ENCODE data around the gene HES3.

Gene HES3

GRCh38 chr1:6278263-6278662 lies 34.3 kb downstream of the HES3 start:
- no peak overlapping the region for H3K4me3 ChIP-seq (ENCODE audit: control insufficient read depth, low read depth, low read length)
- TF ChIP-seq CTCF (IDR thresholded peaks at IDR 0.05; ENCODE audit: control insufficient read depth, insufficient read depth, low read depth, low read length, missing control alignments): no peak
- no peak for DNase-seq (ENCODE audit: low read depth)

- no peak for DNase-seq (ENCODE audit: low read depth)
- no peak for TF ChIP-seq CTCF (IDR thresholded peaks at IDR 0.05; ENCODE audit: control insufficient read depth, insufficient read depth, low read depth, low read length, missing control alignments)
- no peak overlapping the region for H3K4me3 ChIP-seq (ENCODE audit: control insufficient read depth, low read depth, low read length)
Observed at GRCh38 chr1:6279066-6279465, 35.1 kb downstream of the HES3 start.

- no peak overlapping the region for H3K4me3 ChIP-seq (ENCODE audit: control insufficient read depth, low read depth, low read length)
- DNase-seq (ENCODE audit: low read depth): no peak
- no peak for TF ChIP-seq CTCF (IDR thresholded peaks at IDR 0.05; ENCODE audit: control insufficient read depth, insufficient read depth, low read depth, low read length, missing control alignments)
Observed at GRCh38 chr1:6279613-6280383, 35.8 kb downstream of the HES3 start.

- H3K4me3 ChIP-seq (ENCODE audit: control insufficient read depth, low read depth, low read length): no peak overlapping the region
- TF ChIP-seq CTCF (IDR thresholded peaks at IDR 0.05; ENCODE audit: control insufficient read depth, insufficient read depth, low read depth, low read length, missing control alignments): peak; percentile 36
- DNase-seq (ENCODE audit: low read depth): no peak
Observed at GRCh38 chr1:6280761-6281451, 36.9 kb downstream of the HES3 start.

- DNase-seq (ENCODE audit: low read depth): no peak
- TF ChIP-seq CTCF (IDR thresholded peaks at IDR 0.05; ENCODE audit: control insufficient read depth, insufficient read depth, low read depth, low read length, missing control alignments): no peak
Observed at GRCh38 chr1:6281511-6282402, 37.8 kb downstream of the HES3 start.

GRCh38 chr1:6282577-6283270 lies 38.7 kb downstream of the HES3 start:
- H3K4me3 ChIP-seq (ENCODE audit: control insufficient read depth, low read depth, low read length): no peak overlapping the region
- no peak for DNase-seq (ENCODE audit: low read depth)
- TF ChIP-seq CTCF (IDR thresholded peaks at IDR 0.05; ENCODE audit: control insufficient read depth, insufficient read depth, low read depth, low read length, missing control alignments): no peak

More at GRCh38 chr1:6281511-6282402, 37.8 kb downstream of the HES3 start:
- no peak overlapping the region for H3K4me3 ChIP-seq (ENCODE audit: control insufficient read depth, low read depth, low read length)

Data from AG09309 (cell line).